Fibroblast of lung (primary cell): ENCODE results near the gene NKAIN2.

Experiments
- CTCF ChIP-seq, 2 donors: IDR thresholded peaks in 1 of 2; conservative IDR thresholded peaks in 1 of 2; 1 replicate in 1 of 2; 2 replicates in 1 of 2; pipeline ENCODE4 v1.5.1; 2011 to 2012; ENCODE audit warnings: low read length in 2 of 2, control low read depth in 1 of 2, inconsistent platforms in 1 of 2, low read depth in 1 of 2, mild to moderate bottlenecking in 1 of 2
- EZH2 ChIP-seq: IDR thresholded peaks from 2 replicates; pipeline ENCODE4 v1.5.1; 2012; ENCODE audit warnings: low read length, control low read depth, mild to moderate bottlenecking; ENCODE audit errors: missing control alignments

DNA sequence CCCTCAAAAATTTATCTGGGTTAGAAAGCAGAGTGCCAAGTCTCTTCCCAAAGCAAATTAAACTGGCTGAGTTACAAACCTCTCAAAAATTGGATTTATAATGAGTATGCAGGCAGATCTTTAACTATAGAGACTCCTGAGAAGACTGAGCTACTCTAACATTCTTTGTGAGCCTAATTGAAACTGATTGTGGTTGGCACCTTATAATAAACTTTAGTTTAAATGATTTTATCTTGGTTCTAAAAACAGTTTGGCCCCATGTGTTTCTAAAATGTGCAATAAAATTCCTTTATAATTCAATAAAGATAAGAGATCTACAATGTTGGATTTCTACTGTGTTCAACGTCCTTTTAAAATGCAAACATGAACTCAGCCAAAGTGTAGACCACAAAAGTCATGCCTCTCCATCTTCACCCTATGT is 678.4 kb downstream of the NKAIN2 start:
- TF ChIP-seq CTCF (conservative IDR thresholded peaks at IDR 0.05 in 1 of 2, IDR thresholded peaks at IDR 0.05 in 1 of 2; ENCODE audit: low read depth in 1 of 2, low read length in 2 of 2) (no peak), EZH2 (no peak)
